ENCODE data around the gene SPDYE6.
"Not testable (repeated sequence)": the region's sequence is repeated elsewhere in the genome, so short reads cannot be mapped to it uniquely, and the experiment has no call there.

Gene SPDYE6

GRCh38 chr7:102363549-102364393 is 7.5 kb upstream of the SPDYE6 start:
- DNase-seq, result peak; percentile 95 to 96 (median 95)

- not testable (repeated sequence) for DNase-seq
These were observed 9.3 kb downstream of the SPDYE6 start for GRCh38 chr7:102346983-102347382.

GRCh38 chr7:102340599-102341368 is 15.5 kb downstream of the SPDYE6 start:
- not testable (repeated sequence) for DNase-seq

- not testable (repeated sequence) for DNase-seq
These were observed 18.8 kb downstream of the SPDYE6 start for GRCh38 chr7:102337420-102337819.

- DNase-seq, result not testable (repeated sequence)
These were observed 19.2 kb downstream of the SPDYE6 start for GRCh38 chr7:102337002-102337401.

- not testable (repeated sequence) for DNase-seq
These were observed 20.7 kb downstream of the SPDYE6 start for GRCh38 chr7:102335574-102335973.

GRCh38 chr7:102330666-102331460 is 25.4 kb downstream of the SPDYE6 start:
- peak in 1 of 3 donors; percentile 10 for DNase-seq

GRCh38 chr7:102329366-102329765 is 26.9 kb downstream of the SPDYE6 start:
- DNase-seq, result not testable (repeated sequence)

- DNase-seq, result not testable (repeated sequence)
These were observed 27.4 kb downstream of the SPDYE6 start for GRCh38 chr7:102328863-102329262.

GRCh38 chr7:102327183-102327582 is 29.1 kb downstream of the SPDYE6 start:
- peak in 1 of 3 donors; percentile 9 for DNase-seq

GRCh38 chr7:102326157-102326889 is 29.9 kb downstream of the SPDYE6 start:
- DNase-seq, result peak in 1 of 3 donors; percentile 7

- not testable (repeated sequence) for DNase-seq
These were observed 31.1 kb downstream of the SPDYE6 start for GRCh38 chr7:102325106-102325505.

GRCh38 chr7:102323914-102324195 is 32.4 kb downstream of the SPDYE6 start:
- DNase-seq, result peak in 1 of 3 donors; percentile 2

GRCh38 chr7:102322202-102322715 is 34.0 kb downstream of the SPDYE6 start:
- DNase-seq, result peak in 1 of 3 donors; percentile 14

- DNase-seq, result peak; percentile 10 to 31 (median 28)
These were observed 34.7 kb downstream of the SPDYE6 start for GRCh38 chr7:102321351-102322201.

- peak in 1 of 3 donors; percentile 9 for DNase-seq
These were observed 35.5 kb downstream of the SPDYE6 start for GRCh38 chr7:102320601-102321350.

- peak in 1 of 3 donors; percentile 14 for DNase-seq
These were observed 36.1 kb downstream of the SPDYE6 start for GRCh38 chr7:102320181-102320580.

- peak in 1 of 3 donors; percentile 15 for DNase-seq
These were observed 36.6 kb downstream of the SPDYE6 start for GRCh38 chr7:102319671-102320070.

- no peak for DNase-seq
These were observed 37.7 kb downstream of the SPDYE6 start for GRCh38 chr7:102318482-102318971.

Measured in suppressor macrophage treated with lipopolysaccharide for 1 hour (primary cell).